ENCODE measurements around the gene PHYKPL.
A peak's percentile ranks its signal among the peaks of the same experiment; 100 is the strongest.

PHYKPL gene

GRCh38 chr5:178216779-178217178 lies 15.8 kb downstream of the PHYKPL start:
- H3K4me1 Mint-ChIP-seq, result peaks cover 30 to 46% of the 10 kb centered on the region in 2 donors
- peak overlapping the region; percentile 90 for H3K27ac Mint-ChIP-seq

GRCh38 chr5:178216088-178216534 lies 16.5 kb downstream of the PHYKPL start:
- DNase-seq (no peak), ATAC-seq (replicated peaks) (peak; percentile 20 to 26)
- H3K4me1 Mint-ChIP-seq, result peaks cover 26 to 44% of the 10 kb centered on the region in 2 donors
- H3K27me3 Mint-ChIP-seq, result no peaks in the 10 kb centered on the region
- H3K27ac Mint-ChIP-seq, result peak overlapping the region; percentile 15
- peaks cover 43 to 66% of the 10 kb centered on the region in 2 donors for H3K36me3 Mint-ChIP-seq
- H3K9me3 Mint-ChIP-seq, result no peaks in the 10 kb centered on the region
- no peak overlapping the region for H3K4me3 Mint-ChIP-seq

More at GRCh38 chr5:178216779-178217178, 15.8 kb downstream of the PHYKPL start:
- no peak for ATAC-seq (replicated peaks)
- DNase-seq, result no peak
- Mint-ChIP-seq H3K9me3 (no peaks in the 10 kb centered on the region), H3K4me3 (no peak overlapping the region), H3K27me3 (no peaks in the 10 kb centered on the region), H3K36me3 (peaks cover 44 to 67% of the 10 kb centered on the region in 2 donors)

- no peaks in the 10 kb centered on the region for H3K27me3 Mint-ChIP-seq
- no peak for ATAC-seq (replicated peaks)
- peaks cover 43 to 68% of the 10 kb centered on the region in 2 donors for H3K36me3 Mint-ChIP-seq
- no peak overlapping the region for H3K4me3 Mint-ChIP-seq
- H3K4me1 Mint-ChIP-seq, result peaks cover 24 to 44% of the 10 kb centered on the region in 2 donors
- H3K9me3 Mint-ChIP-seq, result no peaks in the 10 kb centered on the region
- no peak for DNase-seq
- peak overlapping the region; percentile 82 for H3K27ac Mint-ChIP-seq
Measured at GRCh38 chr5:178215280-178216002, 17.2 kb downstream of the PHYKPL start.

- Mint-ChIP-seq H3K36me3 (peaks cover 42 to 71% of the 10 kb centered on the region in 2 donors), H3K27ac (peak overlapping the region; percentile 87), H3K9me3 (no peaks in the 10 kb centered on the region), H3K27me3 (no peaks in the 10 kb centered on the region), H3K4me3 (no peak overlapping the region), H3K4me1 (peaks cover 32 to 55% of the 10 kb centered on the region in 2 donors)
- ATAC-seq (replicated peaks) (no peak), DNase-seq (no peak)
Measured at GRCh38 chr5:178214160-178214803, 18.3 kb downstream of the PHYKPL start.

GRCh38 chr5:178213748-178214151 lies 18.9 kb downstream of the PHYKPL start:
- Mint-ChIP-seq H3K36me3 (peaks cover 43 to 71% of the 10 kb centered on the region in 2 donors), H3K4me3 (no peak overlapping the region), H3K27me3 (no peaks in the 10 kb centered on the region), H3K27ac (peak overlapping the region; percentile 87), H3K9me3 (no peaks in the 10 kb centered on the region), H3K4me1 (peaks cover 35 to 60% of the 10 kb centered on the region in 2 donors)
- ATAC-seq (replicated peaks), result no peak
- DNase-seq, result no peak

GRCh38 chr5:178213003-178213461 lies 19.6 kb downstream of the PHYKPL start:
- peaks cover 44 to 71% of the 10 kb centered on the region in 2 donors for H3K36me3 Mint-ChIP-seq
- no peak overlapping the region for H3K4me3 Mint-ChIP-seq
- no peaks in the 10 kb centered on the region for H3K27me3 Mint-ChIP-seq
- H3K27ac Mint-ChIP-seq, result peak overlapping the region; percentile 87
- DNase-seq, result no peak
- ATAC-seq (replicated peaks), result peak in 1 of 2 donors; percentile 6
- H3K4me1 Mint-ChIP-seq, result peaks cover 37 to 62% of the 10 kb centered on the region in 2 donors
- H3K9me3 Mint-ChIP-seq, result no peaks in the 10 kb centered on the region

- Mint-ChIP-seq H3K9me3 (no peaks in the 10 kb centered on the region), H3K4me3 (no peak overlapping the region), H3K36me3 (peaks cover 46 to 73% of the 10 kb centered on the region in 2 donors), H3K27me3 (no peaks in the 10 kb centered on the region), H3K27ac (peak overlapping the region; percentile 87), H3K4me1 (peaks cover 40 to 68% of the 10 kb centered on the region in 2 donors)
- ATAC-seq (replicated peaks) (peak in 1 of 2 donors; percentile 6), DNase-seq (no peak)
Measured at GRCh38 chr5:178212241-178213002, 20.2 kb downstream of the PHYKPL start.

- no peak for ATAC-seq (replicated peaks)
- Mint-ChIP-seq H3K27ac (peak overlapping the region; percentile 85), H3K36me3 (peaks cover 49 to 76% of the 10 kb centered on the region in 2 donors), H3K4me3 (no peak overlapping the region), H3K4me1 (peaks cover 44 to 74% of the 10 kb centered on the region in 2 donors), H3K9me3 (no peaks in the 10 kb centered on the region), H3K27me3 (no peaks in the 10 kb centered on the region)
- DNase-seq, result no peak
Measured at GRCh38 chr5:178211095-178212048, 21.2 kb downstream of the PHYKPL start.

GRCh38 chr5:178210686-178211085 lies 21.9 kb downstream of the PHYKPL start:
- no peaks in the 10 kb centered on the region for H3K9me3 Mint-ChIP-seq
- H3K4me3 Mint-ChIP-seq, result no peak overlapping the region
- peaks cover 53 to 79% of the 10 kb centered on the region in 2 donors for H3K36me3 Mint-ChIP-seq
- peak overlapping the region; percentile 85 for H3K27ac Mint-ChIP-seq
- no peaks in the 10 kb centered on the region for H3K27me3 Mint-ChIP-seq
- ATAC-seq (replicated peaks), result no peak
- H3K4me1 Mint-ChIP-seq, result peaks cover 46 to 74% of the 10 kb centered on the region in 2 donors
- no peak for DNase-seq

GRCh38 chr5:178210073-178210535 lies 22.5 kb downstream of the PHYKPL start:
- peak overlapping the region in 1 of 2 donors; percentile 44 for H3K4me3 Mint-ChIP-seq
- no peak for ATAC-seq (replicated peaks)
- H3K27me3 Mint-ChIP-seq, result no peaks in the 10 kb centered on the region
- peaks cover 42 to 69% of the 10 kb centered on the region in 2 donors for H3K4me1 Mint-ChIP-seq
- H3K9me3 Mint-ChIP-seq, result no peaks in the 10 kb centered on the region
- DNase-seq, result no peak
- peak overlapping the region; percentile 84 for H3K27ac Mint-ChIP-seq
- H3K36me3 Mint-ChIP-seq, result peaks cover 54 to 80% of the 10 kb centered on the region in 2 donors

- Mint-ChIP-seq H3K9me3 (no peaks in the 10 kb centered on the region), H3K4me1 (peaks cover 41 to 64% of the 10 kb centered on the region in 2 donors), H3K27me3 (peaks cover 0 to under 1% of the 10 kb centered on the region in 2 donors), H3K4me3 (peak overlapping the region; percentile 28 to 44), H3K36me3 (peaks cover 53 to 76% of the 10 kb centered on the region in 2 donors), H3K27ac (peak overlapping the region; percentile 84)
- no peak for DNase-seq
- no peak for ATAC-seq (replicated peaks)
Measured at GRCh38 chr5:178209334-178210072, 23.1 kb downstream of the PHYKPL start.

GRCh38 chr5:178208540-178209227 lies 23.9 kb downstream of the PHYKPL start:
- Mint-ChIP-seq H3K36me3 (peaks cover 51 to 75% of the 10 kb centered on the region in 2 donors), H3K4me1 (peaks cover 40 to 62% of the 10 kb centered on the region in 2 donors)

More at GRCh38 chr5:178208540-178209227, 23.9 kb downstream of the PHYKPL start:
- H3K27ac Mint-ChIP-seq, result peak overlapping the region; percentile 84
- H3K4me3 Mint-ChIP-seq, result no peak overlapping the region
- DNase-seq (no peak), ATAC-seq (replicated peaks) (no peak)
- peaks cover 4 to 5% of the 10 kb centered on the region in 2 donors for H3K27me3 Mint-ChIP-seq
- H3K9me3 Mint-ChIP-seq, result peaks cover 0 to 3% of the 10 kb centered on the region in 2 donors
